NCI-H2081 (cell line): ENCODE data around the gene KLF9.

ENCODE experiments used
- DNase-seq, 2 experiments: peaks; one replicate each; lab custom pipeline; 2025; lab: John Stamatoyannopoulos, UW

The KLF9 gene

GRCh38 chr9:70367305-70367930 lies 47.0 kb downstream of the KLF9 start:
- no peak for DNase-seq

- DNase-seq = no peak
Measured at GRCh38 chr9:70363760-70364159, 50.7 kb downstream of the KLF9 start.

GRCh38 chr9:70362952-70363351 lies 51.5 kb downstream of the KLF9 start:
- no peak for DNase-seq

GRCh38 chr9:70355801-70356200 lies 58.7 kb downstream of the KLF9 start:
- no peak for DNase-seq

GRCh38 chr9:70352802-70353201 lies 61.7 kb downstream of the KLF9 start:
- DNase-seq = no peak

GRCh38 chr9:70352356-70352755 lies 62.1 kb downstream of the KLF9 start:
- no peak for DNase-seq

GRCh38 chr9:70347046-70347445 lies 67.4 kb downstream of the KLF9 start:
- DNase-seq = no peak

- DNase-seq = peak; percentile 17 to 24
Measured at GRCh38 chr9:70340572-70340971, 73.9 kb downstream of the KLF9 start.
